HG03457 (cell line): ENCODE results near the gene DLG2.

Experiments used
- ATAC-seq: cut with Tn5 transposase; IDR thresholded peaks from one replicate; pipeline ENCODE4 v1.9.1; 2021; ENCODE audit warnings: moderate number of reproducible peaks; ENCODE audit not compliant: unreplicated experiment

DLG2 gene

DNA sequence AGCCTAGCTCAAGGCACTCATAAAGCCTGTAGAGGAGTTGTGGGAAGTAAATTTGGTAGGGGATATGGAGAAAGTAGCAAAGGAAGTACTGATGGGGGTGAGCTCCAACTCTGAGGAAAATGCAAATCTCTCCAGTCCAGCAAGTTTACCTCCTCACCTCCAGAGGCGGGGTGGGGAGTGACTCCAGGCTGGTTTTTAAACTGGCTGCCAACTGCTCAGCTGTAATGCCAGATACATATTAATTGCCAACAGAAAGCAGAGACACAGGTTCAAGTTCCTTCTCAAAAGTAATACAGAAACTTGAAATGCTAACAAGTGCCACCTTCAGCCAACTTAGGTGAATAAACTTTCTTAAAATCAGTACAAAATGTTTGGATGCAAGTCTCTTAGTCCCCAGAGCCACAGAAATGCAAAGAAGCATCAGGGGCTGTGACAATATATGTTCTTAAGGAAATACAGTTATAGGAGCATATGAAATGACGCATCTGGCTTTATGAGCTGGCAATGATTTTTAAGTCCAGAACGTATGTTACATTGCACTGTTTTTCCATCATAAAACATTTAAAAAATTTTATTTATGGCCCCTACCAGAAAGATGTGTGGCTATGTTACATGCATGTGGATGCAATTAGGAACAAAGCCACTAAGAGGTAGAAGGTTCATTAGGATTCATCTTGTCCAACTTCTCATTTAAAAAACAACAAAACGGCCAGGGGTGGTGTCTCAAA lies 1904.6 kb downstream of the DLG2 start:
- ATAC-seq: no peak

DNA sequence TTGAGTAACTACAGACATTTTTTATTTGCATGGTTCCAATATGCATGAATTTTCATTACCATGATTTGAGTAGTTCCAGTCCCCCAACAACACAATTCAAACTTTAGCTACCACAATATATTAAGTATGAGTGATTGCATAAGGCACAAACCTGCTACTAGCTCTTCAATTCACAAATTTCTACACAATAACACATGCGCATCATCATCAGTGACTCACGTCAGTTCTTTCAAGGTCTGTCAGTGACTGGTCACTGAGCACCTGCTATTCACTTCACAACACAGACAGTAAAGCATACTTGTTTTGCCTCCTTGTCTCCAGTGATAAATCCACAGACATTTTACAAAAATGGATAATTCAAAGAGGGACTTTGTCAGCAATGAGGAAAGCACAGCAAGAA lies 1905.9 kb downstream of the DLG2 start:
- ATAC-seq: no peak

DNA sequence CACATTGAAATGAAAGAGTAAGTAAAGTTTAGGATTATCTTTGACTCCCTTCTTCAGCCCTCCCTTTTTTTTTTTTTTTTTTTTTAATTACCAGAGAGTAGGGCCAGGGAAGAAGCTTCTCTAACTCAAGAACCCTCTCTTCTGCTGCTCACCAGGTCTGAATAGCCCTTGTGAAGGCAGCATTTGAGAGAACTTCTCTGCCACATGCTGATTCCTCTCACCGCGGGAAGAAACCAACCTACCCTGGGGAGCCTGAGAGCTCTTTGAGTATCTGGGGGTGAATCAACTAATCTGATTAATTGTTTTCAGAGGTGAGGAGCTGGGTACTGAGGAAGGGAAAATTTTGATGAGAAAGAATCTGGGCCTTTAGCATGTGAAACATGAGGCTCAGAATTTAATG lies 1906.5 kb downstream of the DLG2 start:
- no peak for ATAC-seq

DNA sequence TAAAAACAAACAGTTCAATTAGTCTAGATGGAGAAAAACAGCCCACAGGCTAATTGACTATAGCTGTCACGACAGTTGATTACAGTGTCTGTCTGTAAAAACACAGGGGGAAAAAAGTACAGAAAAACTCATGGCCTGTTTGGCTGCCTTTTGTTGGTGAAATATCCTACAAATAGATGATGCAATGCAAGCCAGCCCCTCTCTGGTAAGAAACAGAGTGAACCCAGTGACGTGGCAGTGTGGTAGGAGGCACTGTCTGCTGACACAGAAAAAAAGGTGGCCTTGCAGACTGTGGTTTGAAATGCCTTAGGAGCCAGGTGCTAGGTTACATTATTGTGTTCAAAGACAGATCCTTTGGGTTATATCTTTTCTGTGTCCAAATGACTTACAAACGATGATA lies 1909.6 kb downstream of the DLG2 start:
- ATAC-seq: no peak

DNA sequence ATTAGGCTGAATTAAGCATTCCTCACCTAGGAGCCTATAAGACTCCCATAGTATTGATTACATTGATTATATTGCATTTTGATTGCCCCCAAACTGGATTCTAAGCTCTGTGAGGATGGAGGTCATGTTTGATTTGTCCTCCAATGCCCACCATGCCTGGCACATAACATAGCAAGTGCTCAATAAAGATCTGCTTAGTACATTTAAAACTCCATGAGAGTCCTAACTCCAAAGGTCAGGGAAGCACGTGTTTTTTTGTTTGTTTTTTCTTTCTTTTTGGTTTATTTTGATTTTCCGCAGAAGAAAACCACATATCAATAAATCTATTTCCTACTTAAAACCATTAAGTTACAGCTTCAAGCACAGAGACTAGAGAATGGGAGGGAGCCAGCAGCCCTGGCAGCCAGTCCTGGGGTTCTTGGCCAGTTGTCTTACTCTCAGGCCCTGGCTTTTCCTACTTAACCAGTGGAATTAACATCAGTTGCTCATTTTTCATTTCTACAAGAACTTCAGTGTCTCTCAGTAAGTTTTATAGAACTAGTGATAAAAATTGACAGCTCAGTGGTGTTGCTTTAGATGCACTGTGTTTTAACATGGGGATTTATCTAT lies 1911.1 kb downstream of the DLG2 start:
- no peak for ATAC-seq

DNA sequence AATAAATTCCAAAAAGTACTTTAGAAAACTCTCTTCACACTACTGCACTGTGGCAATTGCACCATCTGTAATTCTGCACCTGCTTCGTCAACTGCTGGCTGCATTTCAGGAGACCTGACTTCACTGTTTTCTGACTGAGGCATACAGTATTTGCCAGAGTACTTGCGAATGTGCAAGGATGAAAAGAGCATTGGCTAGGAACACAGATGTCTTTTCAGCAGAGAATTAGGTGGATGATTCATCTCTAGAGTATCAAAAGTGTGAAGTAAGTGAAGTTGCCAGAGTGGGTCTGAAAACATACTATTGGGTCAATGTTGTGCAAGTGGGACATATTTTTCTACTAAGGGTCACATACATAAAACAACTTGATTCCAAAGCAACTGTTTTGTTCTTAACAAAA lies 1913.4 kb downstream of the DLG2 start:
- no peak for ATAC-seq

DNA sequence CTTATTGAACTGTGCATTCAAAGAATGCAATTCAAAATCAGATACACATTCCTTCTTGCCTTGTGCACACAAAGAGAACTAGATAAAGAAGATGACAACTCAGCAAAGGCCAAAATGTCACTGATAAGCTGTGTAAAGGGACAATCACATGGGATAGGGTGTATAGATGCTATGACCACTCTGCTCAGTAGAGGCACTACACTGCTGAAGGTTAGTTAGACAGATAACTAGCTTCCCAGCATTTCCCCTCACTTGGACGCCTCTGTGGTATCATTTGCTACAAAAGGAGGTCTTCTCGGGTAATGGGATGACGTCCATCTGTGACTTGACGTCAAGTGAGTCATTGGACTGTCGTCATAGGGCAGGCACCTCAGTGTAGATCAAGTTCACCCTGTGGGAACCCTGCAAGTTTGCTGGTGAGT lies 1916.0 kb downstream of the DLG2 start:
- ATAC-seq: no peak

DNA sequence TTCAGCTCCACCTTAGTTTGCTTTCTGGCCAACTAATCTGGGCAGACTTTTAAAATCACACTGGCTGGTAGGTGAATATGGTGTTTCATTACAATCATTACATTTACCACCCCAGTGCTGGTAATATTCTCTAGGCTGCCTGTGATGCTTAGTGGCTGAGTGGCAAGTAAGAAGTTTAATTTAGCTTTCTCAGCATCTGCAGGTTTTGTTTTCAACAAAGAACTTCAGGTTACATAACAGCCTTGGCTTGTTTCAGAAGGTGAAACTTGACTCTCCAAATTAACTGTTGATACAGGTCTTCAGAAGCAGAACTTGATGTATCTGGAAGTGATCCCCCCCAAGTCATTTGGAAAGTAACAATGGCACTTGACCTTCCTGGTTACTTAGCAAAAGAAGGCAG lies 1917.7 kb downstream of the DLG2 start:
- no peak for ATAC-seq

DNA sequence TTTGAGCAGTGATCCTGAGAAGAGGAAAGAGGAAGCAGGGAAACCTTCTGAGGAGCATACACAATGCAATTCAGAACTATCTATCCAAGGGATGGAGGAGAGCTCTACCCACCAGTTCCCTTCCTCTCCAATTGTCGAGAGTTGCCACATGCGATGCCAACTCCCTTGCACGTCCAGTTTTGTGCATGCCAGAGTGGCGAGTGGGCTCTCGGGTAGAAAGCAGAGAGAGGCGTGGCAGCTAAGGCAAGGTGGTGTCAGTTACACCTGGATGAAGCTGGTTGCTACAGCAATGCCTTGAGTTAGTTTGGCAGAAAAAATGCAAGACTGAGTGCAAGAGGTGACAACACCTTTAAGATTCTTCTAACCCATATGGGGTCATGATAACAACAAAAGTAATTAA lies 1920.6 kb downstream of the DLG2 start:
- no peak for ATAC-seq

DNA sequence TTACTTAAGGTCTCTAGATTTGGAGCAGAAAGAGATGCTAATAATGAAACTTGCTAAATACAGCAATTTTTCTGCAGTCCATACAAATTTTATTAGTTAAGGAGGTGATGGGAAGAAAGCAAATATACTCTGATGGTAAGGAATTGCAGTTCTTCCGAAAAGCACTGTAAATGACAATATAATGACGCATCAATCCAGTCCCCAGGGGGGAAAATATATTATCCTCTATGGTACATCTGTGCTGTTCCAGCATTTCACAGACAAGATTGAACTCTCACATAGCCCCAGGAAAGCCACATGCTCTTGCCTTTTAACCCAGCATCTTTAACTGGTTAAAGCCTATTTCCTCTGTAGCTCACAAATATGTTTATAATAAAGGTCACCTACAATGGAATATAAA lies 1924.3 kb downstream of the DLG2 start:
- no peak for ATAC-seq

DNA sequence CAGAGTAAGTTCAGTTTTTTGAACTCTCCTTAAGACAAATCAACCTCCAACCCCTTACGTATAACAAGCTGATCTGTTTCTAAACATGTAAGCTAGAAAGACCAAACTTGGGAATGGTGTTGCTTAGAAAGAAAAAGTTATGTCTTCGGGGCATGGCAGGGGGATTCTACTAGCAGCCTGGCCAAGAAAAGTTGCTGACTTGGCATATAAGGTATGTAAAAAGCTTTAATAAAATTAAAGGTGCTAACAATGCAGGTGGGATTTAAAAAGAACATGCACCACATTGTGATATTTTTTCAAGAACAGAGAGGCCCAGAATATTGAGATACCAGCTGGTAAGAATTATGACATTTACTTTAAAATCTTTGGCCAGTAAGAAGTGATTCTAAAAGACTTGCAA lies 1929.6 kb downstream of the DLG2 start:
- no peak for ATAC-seq

DNA sequence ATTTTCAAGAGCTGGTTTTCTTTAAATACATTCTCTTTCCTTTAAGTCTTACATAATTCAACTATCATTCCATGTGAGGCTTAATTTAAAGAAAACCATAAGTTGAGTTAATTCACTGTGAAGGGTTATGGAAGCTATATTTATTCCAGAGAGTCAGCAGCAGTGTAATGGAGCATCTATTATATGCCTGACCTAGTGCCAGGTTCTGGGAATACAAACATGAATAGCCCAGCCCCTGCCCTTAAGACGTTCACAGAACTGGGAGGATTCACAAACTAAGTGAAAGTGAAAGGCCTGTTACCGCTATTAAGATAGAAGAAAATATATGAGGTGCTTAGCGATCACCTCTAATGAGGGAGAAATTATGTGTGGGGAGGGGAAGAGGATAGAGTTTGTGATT lies 1932.1 kb downstream of the DLG2 start:
- no peak for ATAC-seq

DNA sequence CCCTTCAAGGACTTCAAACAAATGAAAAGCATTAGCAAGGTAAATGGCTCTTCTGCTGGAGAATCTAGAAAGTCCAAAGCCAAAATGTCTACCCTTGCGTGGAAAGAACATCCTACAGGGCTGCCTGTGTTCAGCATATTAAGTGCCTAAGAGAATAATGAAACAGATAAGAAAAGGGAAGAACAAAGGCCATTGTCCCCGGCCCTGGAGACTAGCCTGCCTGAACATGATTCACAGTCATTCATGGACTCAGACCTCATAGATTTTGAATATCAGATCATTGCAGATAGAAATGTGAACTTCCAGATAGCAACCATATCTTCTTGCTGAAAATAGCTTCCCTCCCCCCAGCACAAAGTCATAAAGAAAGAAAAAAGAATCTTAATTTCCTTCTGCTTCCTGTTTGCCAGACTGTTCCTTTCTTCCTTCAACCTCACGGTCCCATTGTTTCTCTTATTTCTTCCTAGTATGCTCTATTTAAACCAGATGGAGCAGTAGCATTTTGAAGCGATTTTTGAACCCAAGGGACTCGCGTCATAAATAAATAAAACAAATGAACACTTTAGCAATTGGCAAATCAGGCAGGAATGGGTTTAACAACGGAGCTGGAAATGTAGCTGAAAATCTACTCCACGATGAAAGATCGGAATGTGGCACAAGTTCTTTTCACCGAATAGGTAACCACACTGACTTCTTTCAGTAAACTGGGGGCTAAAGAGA lies 1932.8 kb downstream of the DLG2 start:
- no peak for ATAC-seq

DNA sequence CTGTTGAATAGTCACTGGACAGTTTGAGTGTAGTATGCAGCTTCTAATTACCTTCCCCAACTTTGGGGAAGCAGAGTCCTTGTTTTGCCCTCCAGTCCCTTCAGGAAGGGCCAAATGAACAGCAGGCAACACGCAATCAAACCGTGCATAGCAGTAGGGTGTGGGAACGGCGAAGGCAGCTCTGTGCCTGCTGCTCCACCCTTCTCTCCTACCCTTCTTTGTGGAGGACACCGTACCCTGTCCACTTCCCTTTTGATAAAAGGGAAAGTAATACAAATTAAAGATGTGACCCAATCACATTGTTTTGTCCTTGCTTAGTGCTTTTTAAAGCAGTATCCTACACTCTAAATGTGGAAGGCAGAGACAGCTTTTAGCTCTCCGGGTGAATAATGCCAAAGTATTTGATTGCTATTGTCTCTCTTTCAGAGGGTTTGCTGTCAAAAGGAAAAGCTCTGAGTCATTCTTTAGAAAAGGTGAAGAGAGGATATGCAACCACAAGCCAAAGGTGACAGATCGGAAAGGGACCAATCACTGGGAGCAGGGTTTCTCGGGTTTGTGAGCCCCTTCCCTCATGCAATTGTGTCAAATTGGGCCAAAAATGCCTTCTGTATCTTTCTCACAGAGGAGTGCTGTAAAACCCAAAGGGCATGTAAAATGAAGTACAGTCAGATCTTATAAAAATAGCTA lies 1933.7 kb downstream of the DLG2 start:
- ATAC-seq: no peak

DNA sequence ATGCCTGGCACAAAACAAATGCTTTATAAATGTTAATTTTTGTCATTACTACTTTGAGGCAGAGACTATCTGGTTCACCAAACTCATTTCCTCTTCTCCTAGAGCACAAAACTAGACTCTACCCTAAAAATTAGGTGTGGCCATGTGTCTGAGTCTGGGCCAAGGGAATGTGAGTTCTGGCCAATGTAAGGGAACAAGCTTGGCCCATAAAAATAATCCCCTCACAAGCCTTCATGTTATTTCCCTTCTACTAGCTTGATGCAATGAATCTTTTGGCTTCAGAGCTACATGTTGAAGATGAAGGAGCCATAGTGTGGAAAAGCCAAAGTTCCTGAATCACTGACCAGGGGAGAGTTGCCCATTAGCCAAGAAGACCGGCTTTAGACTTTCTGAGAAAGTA lies 1934.5 kb downstream of the DLG2 start:
- no peak for ATAC-seq

DNA sequence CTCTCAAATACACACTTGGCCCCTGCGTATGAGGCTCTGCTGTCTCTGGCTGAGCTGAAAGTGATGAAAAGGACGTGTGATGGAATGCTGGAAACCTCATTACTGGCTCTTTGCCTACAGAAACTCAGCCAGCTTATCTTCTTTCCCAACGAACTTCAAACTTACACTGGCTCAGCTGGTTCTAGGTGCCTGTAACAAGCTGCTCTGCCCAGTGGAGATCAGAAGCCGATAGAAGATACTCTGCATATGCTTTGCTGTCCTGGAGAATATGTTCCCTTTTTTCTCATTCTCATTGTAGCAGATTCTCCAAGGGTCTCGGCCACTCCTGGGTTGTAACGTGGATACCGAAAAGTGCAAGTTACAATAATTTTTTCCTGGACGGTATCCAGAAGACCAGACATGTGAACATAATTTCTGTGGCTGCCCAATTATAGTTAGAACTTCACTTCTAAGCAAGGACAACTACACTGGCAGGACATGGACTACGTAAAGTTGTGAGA lies 1935.6 kb downstream of the DLG2 start:
- no peak for ATAC-seq

DNA sequence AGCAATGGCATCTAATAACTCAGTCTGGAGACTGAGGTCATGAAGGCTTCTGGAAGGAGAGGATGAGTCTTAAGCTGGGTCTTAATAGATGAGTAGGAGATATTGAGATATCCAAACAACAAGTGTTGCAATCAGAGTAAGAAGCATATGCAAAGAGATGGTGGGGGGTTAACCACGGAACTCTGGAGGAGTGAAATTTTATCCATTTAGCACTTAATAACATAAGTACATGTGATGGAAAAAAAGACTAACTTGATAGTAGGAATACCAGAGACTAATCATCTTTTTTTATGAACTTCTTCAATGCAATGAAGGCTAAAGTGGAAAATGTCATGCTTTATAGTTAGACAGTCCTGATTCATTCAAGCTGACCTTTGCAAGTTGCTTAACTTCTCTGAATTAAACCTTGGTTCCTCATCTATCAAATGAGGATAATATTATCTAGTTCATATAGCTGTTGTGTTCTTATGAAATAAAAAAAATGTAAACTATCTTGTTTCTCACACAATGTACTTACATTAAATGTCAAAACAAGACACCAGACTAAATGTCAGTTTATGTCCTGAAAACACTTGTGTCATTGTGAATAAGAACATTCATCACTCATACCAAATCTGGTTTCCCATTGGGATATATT lies 1937.9 kb downstream of the DLG2 start:
- ATAC-seq: no peak

DNA sequence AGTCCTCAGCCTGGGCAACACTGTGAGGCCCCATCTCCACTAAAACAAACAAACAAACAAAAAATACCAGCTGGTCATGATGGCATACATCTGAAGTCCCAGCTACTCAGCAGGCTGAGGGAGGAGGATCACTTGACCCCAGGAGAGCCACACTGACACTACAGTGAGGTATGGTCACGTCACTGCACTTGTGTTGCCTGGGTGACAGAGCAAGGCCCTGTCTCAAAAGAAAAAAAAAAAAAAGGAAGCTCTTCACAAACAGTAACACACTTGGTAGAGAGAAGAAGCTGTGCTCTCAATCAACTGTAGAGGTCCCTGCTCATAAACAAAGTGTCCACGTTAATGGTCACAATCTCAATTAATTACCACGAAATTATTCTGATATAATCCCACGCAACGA lies 1939.4 kb downstream of the DLG2 start:
- ATAC-seq: no peak

DNA sequence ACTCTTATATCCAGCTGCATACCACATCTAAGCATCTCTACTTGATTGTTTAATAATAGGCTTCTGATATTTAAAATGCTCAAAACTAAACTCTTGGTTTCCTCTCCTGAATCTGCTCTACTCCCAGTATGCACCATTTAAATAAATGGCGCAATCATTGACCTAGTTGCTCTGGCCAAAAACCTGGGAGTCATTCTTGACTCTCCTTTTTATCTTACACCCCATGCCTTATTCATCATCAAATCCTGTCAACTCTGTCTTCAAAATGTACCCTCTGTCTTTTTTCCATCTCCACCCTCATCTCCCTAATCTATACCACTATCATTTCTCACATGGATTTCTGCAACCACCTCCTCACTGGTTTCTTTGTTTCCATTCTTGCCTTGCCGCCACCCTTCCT lies 1941.4 kb downstream of the DLG2 start:
- no peak for ATAC-seq

DNA sequence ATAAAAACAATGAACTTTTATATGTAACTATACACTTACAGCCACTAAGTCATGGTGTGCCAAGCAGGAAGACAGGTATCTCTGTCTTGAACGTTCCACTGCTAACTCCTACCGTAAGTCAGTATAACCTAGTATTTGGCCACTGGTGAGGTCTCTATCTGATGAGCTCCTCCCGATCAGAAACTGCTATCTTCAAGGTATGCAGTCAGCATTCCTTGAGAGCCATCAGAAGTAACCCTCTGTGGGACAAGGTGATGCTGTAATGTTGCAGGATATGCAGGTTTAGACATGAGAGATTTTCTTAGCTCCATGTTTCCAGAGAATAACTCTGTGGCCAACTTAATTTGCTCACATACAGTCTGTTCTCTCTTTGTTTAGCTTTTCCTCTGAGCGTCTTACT lies 1943.1 kb downstream of the DLG2 start:
- ATAC-seq: no peak

DNA sequence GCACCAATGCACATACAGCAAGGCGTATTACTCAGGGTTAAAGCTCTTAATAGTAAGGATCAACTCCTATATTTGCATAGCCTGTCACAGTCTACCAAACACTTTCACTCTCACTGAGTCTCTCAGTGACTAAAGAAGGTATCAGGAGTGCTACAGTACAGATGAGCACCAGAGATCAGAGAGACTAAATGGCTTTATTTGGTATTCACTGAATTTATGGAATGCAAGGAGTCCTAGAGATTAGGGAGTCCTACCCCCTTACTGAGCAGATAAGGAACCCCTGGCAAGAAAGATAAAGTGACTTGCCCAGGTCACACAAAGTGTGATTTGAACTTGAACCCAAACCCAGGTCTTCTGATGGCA lies 1944.6 kb downstream of the DLG2 start:
- peak; percentile 82 for ATAC-seq
